PC-9 (cell line): ENCODE results near the gene LINC00237. TPM values are rescaled to one million over a fixed set of nuclear protein-coding genes. Genes with fewer than 3 reads are reported as not detected.

Source experiments
- BruUV-seq: library from RNA; stranded (reverse); fragments of 400-500 nt; replicated peaks from 2 replicates; lab custom pipeline; 2021; lab: Mats Ljungman, UMichigan
- CTCF ChIA-PET: fragments of 300-600 bp; sonication (Branson Sonifier 250); formaldehyde crosslinking; loops from one replicate; lab custom pipeline; 2022; ENCODE audit warnings: antibody characterized with exemption; lab: Charles Lee
- POLR2A ChIA-PET: fragments of 300-600 bp; sonication (Branson Sonifier 250); formaldehyde crosslinking; loops from one replicate; lab custom pipeline; 2022; ENCODE audit warnings: antibody characterized with exemption; ENCODE audit not compliant: unreplicated experiment; lab: Charles Lee
- DNase-seq, 2 experiments: peaks; one replicate each; pipeline versions ENCODE4 v3.0.0 to v3.0.0-alpha.2; 2015 to 2022; ENCODE audit warnings: mixed read lengths in 1 of 2
- H2AFZ ChIP-seq: fragments of 200-600 bp; sonication (generic); 2 replicates; pipeline ENCODE4 v1.8.1; 2017; ENCODE audit warnings: antibody characterized with exemption
- H3F3A ChIP-seq: fragments of 200-600 bp; sonication (generic); 2 replicates; pipeline ENCODE4 v1.8.1; 2017; ENCODE audit warnings: antibody characterized with exemption, mild to moderate bottlenecking, low read depth; ENCODE audit not compliant: insufficient read depth
- H3K27ac ChIP-seq: fragments of 200-600 bp; sonication (generic); 2 replicates; pipeline ENCODE4 v1.6.1; 2016; ENCODE audit warnings: mixed run types
- H3K27me3 ChIP-seq: fragments of 200-600 bp; sonication (generic); 2 replicates; pipeline ENCODE4 v1.6.1; 2016; ENCODE audit warnings: low read depth, mixed run types; ENCODE audit not compliant: insufficient read depth
- H3K36me3 ChIP-seq: fragments of 200-600 bp; sonication (generic); 2 replicates; pipeline ENCODE4 v1.6.1; 2016; ENCODE audit warnings: low read depth, mixed run types
- H3K4me1 ChIP-seq: fragments of 200-600 bp; sonication (generic); replicated peaks from 2 replicates; pipeline ENCODE4 v1.6.1; 2016; ENCODE audit warnings: mixed run types; ENCODE audit not compliant: insufficient read depth
- H3K4me2 ChIP-seq: fragments of 200-600 bp; sonication (generic); 2 replicates; pipeline ENCODE4 v1.6.1; 2017; ENCODE audit warnings: mixed run types
- H3K4me3 ChIP-seq: fragments of 200-600 bp; sonication (generic); 2 replicates; pipeline ENCODE4 v1.6.1; 2016; ENCODE audit warnings: mixed run types
- H3K79me2 ChIP-seq: fragments of 200-600 bp; sonication (generic); 2 replicates; pipeline ENCODE4 v1.6.1; 2017; ENCODE audit warnings: low read depth, mixed run types
- H3K9me2 ChIP-seq: fragments of 200-600 bp; sonication (generic); 2 replicates; pipeline ENCODE4 v1.8.1; 2017; ENCODE audit warnings: mild to moderate bottlenecking; ENCODE audit not compliant: insufficient read depth
- H3K9me3 ChIP-seq: fragments of 200-600 bp; sonication (generic); 2 replicates; pipeline ENCODE4 v1.8.1; 2016; ENCODE audit warnings: low read depth; ENCODE audit not compliant: insufficient read depth
- H4K20me1 ChIP-seq: fragments of 200-600 bp; sonication (generic); 2 replicates; pipeline ENCODE4 v1.8.1; 2017; ENCODE audit not compliant: insufficient read depth
- CTCF ChIP-seq: fragments of 200-600 bp; sonication (generic); conservative IDR thresholded peaks from 2 replicates; pipeline ENCODE4 v1.6.1; 2017; ENCODE audit warnings: mixed run types, antibody characterized with exemption, mild to moderate bottlenecking, moderate library complexity
- EZH2 ChIP-seq: fragments of 200-600 bp; sonication (generic); IDR thresholded peaks from 2 replicates; pipeline ENCODE4 v1.8.0; 2017; ENCODE audit warnings: antibody characterized with exemption, low read depth
- intact Hi-C: fragments of 100-400 bp; cut with micrococcal nuclease; formaldehyde crosslinking; loops from one replicate; pipeline ENCODE4 v1.10.0; 2022; ENCODE audit not compliant: unreplicated experiment
- total RNA-seq: library from RNA; stranded (reverse); gene quantifications from 2 replicates; pipeline ENCODE4 v1.2.3, GENCODE V29; 2021

Gene LINC00237
- total RNA-seq, 1 experiment from 2014 or later = not detected

DNA sequence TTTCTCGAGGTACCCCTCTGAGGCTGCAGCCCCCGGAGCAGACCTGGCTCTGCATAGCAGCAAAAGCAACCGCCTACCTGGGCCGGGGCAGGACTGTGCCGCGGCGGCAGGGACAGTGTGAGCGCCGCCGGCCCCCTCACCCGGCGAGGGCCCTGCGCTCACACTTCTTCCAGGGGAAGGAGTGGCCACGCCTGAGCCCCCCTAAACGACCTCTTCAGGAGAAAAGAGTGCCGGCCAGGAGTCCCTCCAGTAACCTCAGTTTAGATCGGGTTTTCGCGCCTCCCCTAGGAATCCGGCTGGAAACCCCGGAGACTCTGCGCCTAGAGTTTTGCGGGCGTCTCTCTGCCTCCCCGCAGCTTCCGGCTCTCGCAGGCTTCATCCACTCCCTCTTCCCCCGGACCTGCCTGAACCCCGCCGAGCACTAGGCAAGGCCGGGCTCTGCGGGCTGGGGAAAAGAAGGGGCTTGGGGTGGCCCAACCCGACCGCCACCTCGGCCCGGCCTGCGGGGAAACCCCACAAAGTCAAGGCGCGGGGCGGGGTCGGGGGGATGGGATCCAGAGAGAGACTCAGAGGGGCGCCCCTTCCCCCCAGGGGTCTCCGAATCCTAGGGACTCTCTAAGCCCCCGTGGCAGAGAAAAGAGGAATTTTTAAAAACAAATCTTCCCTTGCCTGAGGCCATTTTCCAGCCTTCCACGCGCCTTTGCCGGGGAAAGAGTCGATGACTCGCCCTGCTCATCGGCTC, 558 bp downstream of the LINC00237 start:
- TF ChIP-seq EZH2 (no peak), CTCF (no peak)
- no peak for DNase-seq
- Histone ChIP-seq H3K27me3 (peaks cover 68% of the 10 kb centered on the region), H4K20me1 (no peaks in the 10 kb centered on the region), H3K4me2 (no peak overlapping the region), H3K9me3 (no peaks in the 10 kb centered on the region), H3F3A (no peaks in the 10 kb centered on the region), H3K79me2 (no peaks in the 10 kb centered on the region), H3K4me3 (no peak overlapping the region), H3K9me2 (no peaks in the 10 kb centered on the region), H3K36me3 (no peaks in the 10 kb centered on the region), H2AFZ (no peak overlapping the region), H3K27ac (no peak overlapping the region), H3K4me1 (no peaks in the 10 kb centered on the region)
- ChIA-PET POLR2A (no interaction called here), CTCF (no interaction called here)
- BruUV-seq = no TSS peak
- intact Hi-C loops = no loop called here

GRCh38 chr20:21104921-21105320, 1.2 kb downstream of the LINC00237 start:
- Histone ChIP-seq H3K4me2 (no peak overlapping the region), H3K4me1 (no peaks in the 10 kb centered on the region), H3K9me2 (no peaks in the 10 kb centered on the region), H3K79me2 (no peaks in the 10 kb centered on the region), H3K27ac (no peak overlapping the region), H3K9me3 (no peaks in the 10 kb centered on the region), H3K36me3 (no peaks in the 10 kb centered on the region), H3K4me3 (no peak overlapping the region), H4K20me1 (no peaks in the 10 kb centered on the region), H3K27me3 (peaks cover 63% of the 10 kb centered on the region), H2AFZ (no peak overlapping the region), H3F3A (no peaks in the 10 kb centered on the region)
- no TSS peak for BruUV-seq
- no peak for TF ChIP-seq EZH2
- no peak for DNase-seq
- ChIA-PET CTCF (no interaction called here), POLR2A (no interaction called here)
- intact Hi-C loops = no loop called here

DNA sequence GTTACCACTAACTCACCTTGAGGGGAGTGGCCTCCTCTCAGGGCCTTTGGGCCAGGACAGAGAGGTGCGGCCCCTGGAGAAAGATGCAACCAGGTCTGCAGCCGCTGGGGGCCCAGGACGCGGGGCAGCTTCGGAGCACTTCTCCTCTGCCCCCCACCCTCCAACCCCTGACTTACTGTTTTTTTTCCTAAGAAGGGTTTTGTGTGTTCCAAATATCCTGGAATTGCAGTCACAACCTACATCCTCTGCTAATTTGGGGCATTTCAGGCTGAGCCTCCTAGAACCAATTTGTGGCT, 1.7 kb downstream of the LINC00237 start:
- TF ChIP-seq CTCF (no peak), EZH2 (no peak)

More for the DNA sequence above, 1.7 kb downstream of the LINC00237 start:
- Histone ChIP-seq H3K4me3 (no peak overlapping the region), H3K27me3 (peaks cover 66% of the 10 kb centered on the region), H3K79me2 (no peaks in the 10 kb centered on the region), H3F3A (no peaks in the 10 kb centered on the region), H3K4me2 (no peak overlapping the region), H3K4me1 (no peaks in the 10 kb centered on the region), H3K36me3 (no peaks in the 10 kb centered on the region), H3K9me2 (no peaks in the 10 kb centered on the region), H3K27ac (no peak overlapping the region), H4K20me1 (no peaks in the 10 kb centered on the region), H2AFZ (no peak overlapping the region), H3K9me3 (no peaks in the 10 kb centered on the region)
- intact Hi-C loops = no loop called here
- ChIA-PET CTCF (no interaction called here), POLR2A (interaction anchor here (0.6 kb wide), 1 partner anchor 168 kb away, joined by 8 read pairs; no protein-coding TSS in a partner anchor)
- BruUV-seq = no TSS peak
- no peak for DNase-seq
